Stimulated activated CD4-positive, alpha-beta T cell treated with anti-CD3 and anti-CD28 coated beads, Interleukin-2, amount 100 ng/mL, for 24 hours (primary cell): ENCODE measurements around the gene FCRL6.

Experiments
- DNase-seq, 2 donors: peaks; one replicate each; pipeline ENCODE4 v3.0.0-alpha.2; 2020

FCRL6 gene, protein sequence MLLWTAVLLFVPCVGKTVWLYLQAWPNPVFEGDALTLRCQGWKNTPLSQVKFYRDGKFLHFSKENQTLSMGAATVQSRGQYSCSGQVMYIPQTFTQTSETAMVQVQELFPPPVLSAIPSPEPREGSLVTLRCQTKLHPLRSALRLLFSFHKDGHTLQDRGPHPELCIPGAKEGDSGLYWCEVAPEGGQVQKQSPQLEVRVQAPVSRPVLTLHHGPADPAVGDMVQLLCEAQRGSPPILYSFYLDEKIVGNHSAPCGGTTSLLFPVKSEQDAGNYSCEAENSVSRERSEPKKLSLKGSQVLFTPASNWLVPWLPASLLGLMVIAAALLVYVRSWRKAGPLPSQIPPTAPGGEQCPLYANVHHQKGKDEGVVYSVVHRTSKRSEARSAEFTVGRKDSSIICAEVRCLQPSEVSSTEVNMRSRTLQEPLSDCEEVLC

DNA sequence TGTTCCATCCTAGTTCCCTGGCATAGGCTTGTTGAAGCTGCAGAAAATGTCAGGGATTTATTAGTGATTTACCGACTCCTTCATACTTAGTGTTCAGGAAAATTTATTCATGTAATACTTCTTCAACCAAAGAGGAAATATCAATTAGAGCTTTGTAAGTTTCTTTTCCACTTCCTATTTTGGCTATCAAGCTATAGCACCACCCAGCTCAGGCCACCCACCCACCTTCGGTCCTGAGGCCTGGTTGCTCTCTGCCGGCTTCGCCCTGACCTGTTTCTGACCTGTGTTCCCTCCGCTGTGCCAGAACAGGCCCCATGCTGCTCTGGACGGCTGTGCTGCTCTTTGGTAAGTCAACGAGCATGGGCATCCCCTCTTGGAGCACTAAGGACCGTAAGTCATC lies at the start of gene FCRL6:
Gene FCRL6 (plus strand): TSS at position 250 of the 400 bp plus-strand sequence. CDS start 65 bp downstream, at position 315.
- no peak for DNase-seq

DNA sequence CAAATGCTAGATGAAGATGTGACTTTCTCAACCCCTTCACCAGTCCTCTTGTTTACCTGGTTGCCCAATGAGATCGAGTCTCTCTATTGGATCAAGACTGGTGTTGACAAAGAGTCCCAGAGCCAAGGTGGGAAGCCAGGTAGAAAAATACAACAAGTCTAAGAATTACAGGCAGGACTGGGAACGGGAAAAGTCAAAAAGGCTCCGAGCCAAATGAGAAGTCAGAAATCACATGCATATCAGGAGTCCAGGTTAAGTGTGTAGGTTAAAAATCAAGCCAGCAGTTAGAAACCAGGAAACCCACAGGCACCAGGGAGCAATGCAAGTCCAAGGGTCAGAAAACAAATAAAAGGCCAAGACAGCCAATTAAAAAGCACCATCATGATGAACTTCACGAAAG lies 48.8 kb upstream of the FCRL6 start:
- no peak for DNase-seq

DNA sequence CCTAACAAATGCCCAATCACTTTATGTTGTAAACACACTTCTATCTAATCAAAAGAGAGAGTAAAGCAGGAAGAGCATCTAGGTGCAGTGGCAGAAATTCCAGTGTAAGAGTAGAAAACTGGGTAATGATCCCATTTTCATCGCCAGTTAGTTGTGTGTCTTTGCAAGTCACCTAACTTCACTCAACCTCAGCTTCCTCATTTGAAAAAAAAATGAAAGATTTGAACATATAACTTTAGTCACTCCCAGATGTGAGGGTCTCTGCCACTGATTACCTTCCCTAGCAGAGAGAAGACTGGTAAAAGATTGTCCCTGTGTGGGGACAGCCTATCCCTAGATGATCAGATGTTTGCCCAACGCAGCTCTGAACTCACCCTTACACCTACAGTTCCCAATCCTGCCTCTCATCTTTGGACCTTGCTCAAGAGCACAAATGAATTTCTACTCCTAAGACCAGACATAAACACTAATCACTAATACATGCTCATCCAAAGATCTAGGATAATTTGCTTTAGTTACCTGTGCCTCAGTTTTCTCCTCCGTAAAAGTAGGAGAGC lies 46.6 kb upstream of the FCRL6 start:
- DNase-seq = no peak

DNA sequence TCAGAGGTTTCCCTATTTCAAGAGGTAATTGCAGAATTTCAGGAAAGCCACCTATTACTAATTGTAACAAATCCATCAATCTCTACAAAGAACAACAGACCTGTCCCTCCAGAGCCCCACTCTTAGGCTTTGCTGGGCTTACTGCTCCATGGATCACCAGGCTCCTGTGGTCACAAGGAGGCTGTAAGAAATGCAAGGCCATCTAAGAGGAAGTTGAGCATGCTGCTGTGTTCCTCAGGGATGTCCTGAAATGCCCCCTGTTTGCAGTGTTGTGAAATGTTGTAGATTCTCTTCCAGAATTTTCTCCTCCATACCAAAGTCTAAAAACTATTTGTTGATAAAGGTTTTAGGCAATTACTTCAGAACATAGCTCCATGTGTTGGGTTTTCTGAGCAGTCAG lies 45.8 kb upstream of the FCRL6 start:
- DNase-seq = no peak

DNA sequence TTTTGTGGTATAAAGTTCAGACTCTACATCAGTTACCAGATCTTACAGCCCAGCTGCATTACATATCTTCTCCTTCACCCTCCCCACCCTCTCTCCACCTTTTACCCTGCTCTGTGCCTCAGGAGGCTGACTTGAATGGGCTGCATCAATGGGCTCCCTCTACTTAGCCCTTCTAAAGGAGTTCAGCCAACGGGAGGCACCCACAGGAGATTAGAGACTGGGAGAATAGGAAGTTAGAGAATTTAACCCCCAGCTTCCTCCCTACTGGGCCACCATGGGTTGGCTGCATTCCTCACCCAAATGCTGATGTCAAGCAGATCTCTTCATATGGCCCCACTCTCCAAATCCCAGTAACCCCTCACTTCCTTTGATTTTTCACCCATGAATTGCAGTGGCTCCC lies 38.5 kb upstream of the FCRL6 start:
- DNase-seq = no peak

DNA sequence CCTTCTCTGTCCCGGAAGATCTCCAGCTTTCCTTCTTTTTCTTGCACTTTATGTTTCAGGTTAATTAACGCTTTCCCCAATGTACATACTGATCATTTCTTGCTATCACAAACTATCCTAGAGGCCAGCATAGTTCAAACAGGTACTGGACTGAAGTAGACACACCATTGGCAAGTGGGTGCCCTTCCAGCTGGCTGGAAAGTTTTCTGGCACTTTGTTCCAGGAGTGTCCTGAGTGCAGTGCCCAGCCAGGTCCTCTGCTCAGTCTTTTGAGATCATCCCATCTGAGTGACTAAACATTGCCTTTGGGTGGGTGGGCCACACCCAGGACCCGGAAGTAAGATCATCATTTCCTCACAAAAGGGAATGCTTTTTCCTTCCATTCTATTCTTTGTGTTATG lies 36.4 kb upstream of the FCRL6 start:
- DNase-seq = no peak

DNA sequence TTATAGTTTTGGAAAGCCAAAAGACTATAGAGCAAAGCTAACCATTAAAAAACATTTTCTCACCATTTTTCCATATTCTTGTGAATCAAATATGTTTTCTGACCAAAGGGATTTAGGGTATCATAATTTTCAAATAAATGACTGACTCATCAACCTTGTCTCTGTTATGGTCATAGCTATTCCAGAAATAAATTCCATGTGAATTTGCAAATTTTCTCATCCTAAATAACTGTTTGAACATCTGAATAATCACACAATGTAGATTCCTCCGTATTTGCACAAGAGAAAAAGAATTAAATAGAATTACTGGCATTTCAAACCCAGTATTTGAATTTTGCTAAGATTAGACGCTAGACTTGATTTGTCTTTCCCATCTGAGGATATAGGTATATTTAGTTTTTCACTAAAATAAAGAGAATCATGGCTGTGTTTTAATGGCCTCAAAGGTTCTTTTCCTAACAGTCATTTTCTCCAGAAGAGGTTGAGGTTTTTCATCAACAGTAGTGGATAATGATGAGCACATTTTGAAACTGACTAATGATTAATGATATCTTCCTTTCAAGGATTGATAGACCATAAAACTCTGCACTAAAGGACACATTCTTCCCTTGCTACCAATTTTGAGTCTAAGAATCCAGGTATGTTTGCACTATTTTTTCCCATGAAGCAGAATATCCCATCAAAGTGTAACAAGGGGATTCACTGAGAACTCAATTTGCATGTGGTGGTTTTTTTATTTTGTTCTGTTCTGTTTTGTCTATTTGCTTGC lies 30.8 kb upstream of the FCRL6 start:
- no peak for DNase-seq

DNA sequence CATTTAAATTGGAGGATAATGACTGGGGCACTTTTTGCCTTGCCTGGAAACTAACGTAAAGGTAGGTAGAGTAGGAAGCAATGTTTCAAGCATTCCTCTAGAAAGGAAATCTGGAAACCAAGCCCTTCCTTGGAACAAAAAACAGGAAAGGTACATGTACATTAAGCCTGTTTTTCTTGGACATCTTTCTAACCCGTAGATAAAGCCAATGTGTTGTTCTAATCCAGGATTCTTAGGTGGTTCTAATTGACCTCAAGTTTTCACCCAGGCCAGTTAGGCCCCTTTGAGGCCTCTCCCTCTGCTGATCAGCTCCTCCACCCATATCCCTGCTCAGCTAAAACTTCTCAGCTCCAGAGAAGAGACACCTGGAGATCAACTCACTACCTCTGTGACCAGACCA lies 27.7 kb upstream of the FCRL6 start:
- DNase-seq = no peak

DNA sequence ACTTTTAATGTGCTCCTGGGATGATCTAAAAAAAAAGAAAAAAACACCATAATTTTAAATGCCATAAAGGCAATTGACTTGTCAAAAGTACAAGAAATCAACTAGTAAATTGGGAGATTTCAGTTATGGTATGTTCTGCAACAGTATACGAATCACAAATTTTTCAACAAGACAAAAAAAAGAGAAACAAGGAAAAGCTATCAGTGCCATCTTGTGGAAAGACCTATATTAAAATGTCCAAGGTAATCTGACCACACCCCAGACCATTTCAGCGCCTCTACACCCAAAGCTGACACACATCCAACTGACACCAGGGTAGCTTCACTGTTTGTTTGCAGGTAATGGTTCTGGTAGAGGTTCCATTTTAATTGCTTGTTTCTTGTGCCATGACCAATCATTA lies 26.4 kb upstream of the FCRL6 start:
- no peak for DNase-seq

DNA sequence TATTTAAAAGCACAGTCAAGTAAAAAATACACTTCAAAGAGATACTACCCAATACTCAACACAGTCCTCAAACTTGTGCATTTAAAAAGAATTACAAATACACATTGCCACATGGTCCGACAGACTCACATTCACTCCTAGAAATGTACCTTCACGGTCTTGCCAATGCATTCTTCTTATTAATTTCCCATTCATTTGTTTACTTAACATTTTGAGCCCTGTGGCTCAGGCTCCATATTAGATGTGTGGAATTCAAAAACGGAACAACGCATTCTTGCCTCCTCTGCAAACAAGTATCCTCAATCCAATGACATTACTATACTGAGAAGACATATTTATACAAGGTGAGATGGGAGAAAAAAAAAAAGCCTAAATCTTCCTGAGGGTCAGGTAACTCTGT lies 23.9 kb upstream of the FCRL6 start:
- no peak for DNase-seq

DNA sequence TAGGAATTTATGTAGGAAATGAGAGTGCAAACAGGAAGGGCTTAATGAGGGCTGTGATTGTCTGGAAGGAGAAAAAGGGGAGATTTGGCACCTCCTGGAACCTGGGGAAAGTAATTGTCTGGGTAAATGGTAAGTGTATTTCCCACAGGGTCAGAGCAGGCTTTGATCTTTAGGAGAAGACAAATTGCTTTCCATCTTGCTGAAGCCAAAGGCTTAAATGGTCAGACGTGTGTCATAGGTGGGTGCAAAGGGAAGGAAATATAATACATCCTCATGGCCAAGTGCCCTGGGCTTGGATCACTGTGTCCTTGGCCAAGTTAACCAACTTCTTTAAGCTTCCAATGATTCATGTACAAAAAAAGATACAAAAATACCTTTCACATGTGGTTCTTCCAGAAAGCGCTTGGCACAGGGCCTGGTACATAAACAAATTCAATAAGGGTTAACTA lies 22.7 kb upstream of the FCRL6 start:
- no peak for DNase-seq

DNA sequence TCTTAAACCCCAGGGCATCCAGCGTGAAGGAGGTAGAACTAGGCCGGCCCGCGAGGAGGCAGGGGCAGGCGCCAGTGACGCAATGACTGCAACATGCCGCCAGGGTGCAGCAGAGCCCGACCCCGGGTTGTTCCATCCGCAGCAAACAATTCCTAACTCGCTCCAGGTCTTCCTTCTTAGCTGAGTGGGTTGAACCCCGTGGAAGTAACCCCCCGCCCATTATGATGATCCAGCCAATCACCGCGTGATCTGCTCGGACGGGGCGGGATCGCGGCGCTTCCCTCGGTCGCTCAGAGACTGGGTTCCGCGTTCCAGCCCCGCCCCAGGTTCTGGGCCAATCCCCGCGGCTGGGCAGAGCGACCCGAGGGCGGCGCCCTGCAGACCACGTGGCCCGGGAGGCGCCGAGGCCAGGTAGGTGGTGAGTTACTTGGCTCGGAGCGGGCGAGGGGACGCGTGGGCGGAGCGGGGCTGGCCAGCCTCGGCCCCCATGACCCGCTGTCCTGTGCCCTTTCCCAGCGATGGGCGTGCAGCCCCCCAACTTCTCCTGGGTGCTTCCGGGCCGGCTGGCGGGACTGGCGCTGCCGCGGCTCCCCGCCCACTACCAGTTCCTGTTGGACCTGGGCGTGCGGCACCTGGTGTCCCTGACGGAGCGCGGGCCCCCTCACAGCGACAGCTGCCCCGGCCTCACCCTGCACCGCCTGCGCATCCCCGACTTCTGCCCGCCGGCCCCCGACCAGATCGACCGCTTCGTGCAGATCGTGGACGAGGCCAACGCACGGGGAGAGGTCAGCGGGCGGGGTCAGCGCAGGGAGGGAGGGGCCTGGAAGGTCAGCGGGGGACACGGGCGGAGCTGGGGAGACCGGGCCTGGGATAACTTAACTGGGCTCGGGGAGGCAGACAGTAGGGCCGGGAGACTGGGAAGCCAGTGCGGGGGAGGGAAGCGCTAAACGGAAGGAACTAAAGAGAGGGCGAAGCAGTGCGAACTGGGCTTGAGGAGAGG lies 21.3 kb upstream of the FCRL6 start, which contains the start of gene DUSP23:
Gene DUSP23 (plus strand): TSS at position 380 of the 1,000 bp plus-strand sequence. CDS start 139 bp downstream, at position 519.
- DNase-seq = peak; percentile 94 to 95

DNA sequence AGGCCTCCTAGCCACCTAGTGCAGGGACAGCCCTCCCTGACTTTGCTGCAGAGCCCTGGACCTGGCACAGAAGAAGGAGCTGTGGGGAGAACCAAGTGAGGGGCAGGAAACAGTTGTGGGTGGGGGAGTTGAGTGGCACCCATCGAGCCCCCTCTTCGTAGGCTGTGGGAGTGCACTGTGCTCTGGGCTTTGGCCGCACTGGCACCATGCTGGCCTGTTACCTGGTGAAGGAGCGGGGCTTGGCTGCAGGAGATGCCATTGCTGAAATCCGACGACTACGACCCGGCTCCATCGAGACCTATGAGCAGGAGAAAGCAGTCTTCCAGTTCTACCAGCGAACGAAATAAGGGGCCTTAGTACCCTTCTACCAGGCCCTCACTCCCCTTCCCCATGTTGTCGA lies 20.2 kb upstream of the FCRL6 start:
- no peak for DNase-seq

DNA sequence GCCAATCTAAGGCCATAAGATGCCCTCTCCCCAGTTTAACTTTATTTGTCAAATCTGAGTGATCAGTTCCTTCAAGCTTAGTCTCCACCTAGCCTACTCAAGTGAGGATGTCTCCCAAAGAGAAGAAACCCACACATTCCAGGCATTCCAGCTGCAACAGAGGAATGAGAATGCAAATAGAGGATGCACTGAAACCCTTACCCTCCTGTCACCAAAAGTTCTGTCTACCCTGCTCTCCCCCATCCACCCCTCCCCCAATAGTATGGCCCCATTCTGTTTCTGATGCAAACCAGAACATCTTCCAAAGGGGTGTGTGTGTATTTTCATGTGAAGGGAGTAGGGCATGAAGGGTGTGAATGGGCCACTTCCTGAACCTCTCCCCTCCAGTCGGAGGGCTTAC lies 18.4 kb upstream of the FCRL6 start:
- no peak for DNase-seq

DNA sequence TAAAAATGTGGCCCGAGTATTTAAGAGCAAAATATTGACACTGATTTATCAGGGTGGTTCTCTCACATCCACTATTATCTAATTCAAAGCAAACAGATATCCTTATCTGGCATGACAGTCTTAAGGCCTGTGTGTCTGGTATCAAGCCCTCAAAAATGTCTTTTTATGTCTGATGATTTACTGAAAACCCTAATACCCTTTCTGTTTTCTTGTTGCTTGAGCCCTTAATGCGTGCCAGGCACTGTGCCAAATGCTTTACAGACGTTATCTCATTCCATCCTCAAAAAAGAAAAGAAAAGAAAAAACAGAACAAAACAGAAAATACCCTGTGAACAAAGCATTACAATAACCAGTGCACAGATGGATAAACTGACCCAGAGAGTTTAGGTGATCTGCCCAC lies 15.7 kb upstream of the FCRL6 start:
- no peak for DNase-seq

DNA sequence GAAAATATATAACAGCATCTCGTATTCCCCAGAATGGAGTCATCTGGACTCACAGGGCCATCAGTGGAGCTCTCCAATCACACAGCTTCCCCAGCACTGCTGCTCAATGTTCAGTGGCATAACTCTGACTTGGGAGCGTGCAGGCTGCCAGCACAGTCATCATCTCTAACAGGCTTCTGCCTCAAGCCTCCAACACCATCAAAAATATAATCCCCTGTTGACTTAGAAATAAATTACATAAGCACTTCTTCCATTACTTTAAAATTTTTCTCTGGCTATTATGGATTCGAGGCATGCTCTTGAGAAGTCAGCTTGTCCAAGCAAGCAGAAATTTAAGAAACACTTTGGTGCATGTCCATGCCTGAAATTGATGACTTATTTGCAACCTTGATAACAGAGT lies 15.2 kb upstream of the FCRL6 start:
- no peak for DNase-seq

DNA sequence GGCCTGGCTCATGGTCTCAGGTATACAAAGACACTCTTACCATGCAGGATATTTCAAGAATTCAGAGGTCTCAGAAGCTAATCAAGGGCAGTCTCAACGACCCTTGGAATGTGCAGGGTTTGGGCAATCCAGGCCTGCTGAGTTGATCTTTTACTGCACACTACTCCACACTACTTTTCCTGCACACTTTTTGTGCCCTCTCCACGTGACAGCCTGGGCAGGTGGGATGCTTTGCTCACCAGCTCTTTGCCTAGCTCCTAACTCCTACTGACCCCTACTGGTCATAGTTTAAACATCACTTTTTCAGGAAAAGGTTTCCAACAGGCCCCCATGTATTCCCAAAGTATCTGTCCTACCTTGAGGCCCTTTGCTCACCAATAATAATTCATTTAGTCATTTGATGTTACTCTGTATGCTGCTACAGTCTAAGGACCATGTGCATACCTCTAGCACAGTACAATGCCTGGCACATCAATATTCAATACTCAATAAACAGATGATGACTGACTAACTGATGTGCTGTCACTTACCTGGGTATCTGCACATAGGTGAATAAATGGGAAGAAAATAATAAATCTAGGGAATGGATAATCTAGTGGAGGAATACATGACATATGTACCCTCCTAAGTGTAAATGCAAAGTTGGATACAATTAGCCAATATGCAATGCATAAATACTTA lies 11.8 kb upstream of the FCRL6 start:
- DNase-seq = no peak

DNA sequence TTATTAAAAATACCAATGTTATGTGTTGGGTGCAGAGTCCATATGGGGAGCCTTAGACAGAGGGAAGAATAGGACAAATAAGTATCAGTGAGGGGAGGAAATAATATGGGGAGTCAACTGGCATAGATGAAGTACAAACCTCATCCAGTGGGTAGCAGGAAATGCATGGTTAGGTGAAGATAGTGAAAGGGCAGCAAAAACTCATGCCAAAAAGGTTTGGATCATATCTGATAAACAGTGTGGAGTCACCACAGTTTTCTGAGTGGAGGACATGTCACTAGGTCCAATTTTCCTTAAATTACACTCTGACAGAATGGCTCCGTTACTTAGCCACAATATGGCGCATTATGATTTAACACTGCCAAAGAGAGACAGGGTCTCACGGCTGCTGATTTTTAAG lies 11.1 kb upstream of the FCRL6 start:
- DNase-seq = no peak

DNA sequence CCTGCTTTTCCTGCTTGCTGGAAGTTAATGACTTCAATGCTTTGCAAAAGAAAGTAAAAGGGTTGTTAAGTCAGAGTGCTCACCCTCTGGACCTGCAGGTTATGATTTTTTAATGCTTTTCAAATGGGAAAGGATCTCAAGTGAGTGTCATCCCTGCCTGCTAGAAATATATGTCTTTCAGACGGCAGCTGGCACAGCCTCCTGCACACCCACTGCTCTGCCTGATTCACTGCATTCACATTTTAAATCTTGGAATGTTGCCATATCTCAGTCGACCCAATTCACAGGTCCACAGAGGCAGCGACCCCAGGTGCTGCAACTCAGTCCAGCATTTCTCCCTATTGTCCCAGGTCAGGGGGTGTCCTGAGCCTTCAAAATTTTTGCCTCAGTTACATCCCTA lies 10.7 kb upstream of the FCRL6 start:
- no peak for DNase-seq

DNA sequence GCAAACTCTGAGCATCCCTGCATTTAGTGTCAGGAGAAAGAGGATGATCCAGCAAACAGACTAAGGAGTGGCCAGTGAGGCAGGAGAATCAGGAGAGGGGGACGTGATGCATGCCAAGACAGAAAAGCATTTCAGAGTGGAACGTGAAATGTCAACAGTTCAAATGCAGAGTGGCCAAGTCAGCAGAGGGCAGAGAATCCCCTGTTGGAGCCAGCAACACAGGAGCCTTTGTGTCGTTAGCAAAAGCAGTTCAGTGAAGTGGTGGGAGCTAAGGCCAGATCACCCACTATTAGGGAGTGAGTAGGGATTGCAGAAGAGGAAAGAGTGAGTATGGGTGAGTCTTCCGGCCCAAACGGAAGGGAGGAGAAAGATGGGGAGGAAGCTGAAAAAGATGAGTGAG lies 6.6 kb upstream of the FCRL6 start:
- DNase-seq = no peak

DNA sequence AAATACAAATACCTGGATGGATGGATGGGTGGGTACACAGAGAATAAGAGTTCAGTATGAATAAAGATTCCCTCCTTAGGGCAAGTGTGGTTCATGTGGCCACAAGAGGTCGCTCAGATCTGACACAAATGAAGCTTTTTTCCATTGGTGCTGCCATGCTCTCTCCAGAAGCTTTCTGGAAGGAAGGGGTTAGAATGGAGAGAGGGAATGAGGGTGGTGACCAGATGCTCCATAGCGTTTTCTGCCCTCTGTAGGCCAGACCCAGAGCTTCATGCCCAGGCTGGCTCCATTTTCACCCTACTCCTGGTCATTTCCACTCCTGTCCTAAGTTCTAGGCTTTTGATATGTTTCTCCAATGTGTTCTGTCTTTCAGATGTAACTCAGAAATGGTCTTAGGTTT lies 3.3 kb upstream of the FCRL6 start:
- DNase-seq = peak; percentile 38 to 44

DNA sequence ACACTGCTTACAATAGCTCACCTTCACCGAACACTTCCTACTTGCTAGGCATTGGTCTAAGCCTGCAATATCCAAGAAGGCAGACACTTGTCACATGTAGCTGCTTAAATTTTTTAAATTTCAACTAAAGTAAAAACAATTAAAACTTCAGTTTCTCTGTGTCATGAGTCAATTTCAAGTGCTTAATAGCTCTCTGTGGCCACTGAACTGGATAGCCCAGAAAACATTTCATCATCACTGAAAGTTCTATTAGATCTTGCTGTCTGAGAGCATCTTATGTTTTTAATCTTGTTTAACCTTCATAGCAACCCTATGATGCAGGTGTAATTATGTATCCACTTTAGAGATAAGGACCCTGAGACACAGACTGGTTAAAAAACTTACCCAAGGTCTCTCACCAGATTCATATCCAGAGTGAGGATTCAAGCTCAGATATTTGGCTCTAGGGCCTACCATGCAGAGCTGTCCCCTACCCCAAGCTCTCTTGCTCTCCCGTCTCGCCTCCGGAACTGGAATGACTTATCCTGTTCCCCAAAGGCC lies 2.6 kb upstream of the FCRL6 start:
- no peak for DNase-seq
